ENCODE results near the gene C15orf39.

The C15orf39 gene

DNA sequence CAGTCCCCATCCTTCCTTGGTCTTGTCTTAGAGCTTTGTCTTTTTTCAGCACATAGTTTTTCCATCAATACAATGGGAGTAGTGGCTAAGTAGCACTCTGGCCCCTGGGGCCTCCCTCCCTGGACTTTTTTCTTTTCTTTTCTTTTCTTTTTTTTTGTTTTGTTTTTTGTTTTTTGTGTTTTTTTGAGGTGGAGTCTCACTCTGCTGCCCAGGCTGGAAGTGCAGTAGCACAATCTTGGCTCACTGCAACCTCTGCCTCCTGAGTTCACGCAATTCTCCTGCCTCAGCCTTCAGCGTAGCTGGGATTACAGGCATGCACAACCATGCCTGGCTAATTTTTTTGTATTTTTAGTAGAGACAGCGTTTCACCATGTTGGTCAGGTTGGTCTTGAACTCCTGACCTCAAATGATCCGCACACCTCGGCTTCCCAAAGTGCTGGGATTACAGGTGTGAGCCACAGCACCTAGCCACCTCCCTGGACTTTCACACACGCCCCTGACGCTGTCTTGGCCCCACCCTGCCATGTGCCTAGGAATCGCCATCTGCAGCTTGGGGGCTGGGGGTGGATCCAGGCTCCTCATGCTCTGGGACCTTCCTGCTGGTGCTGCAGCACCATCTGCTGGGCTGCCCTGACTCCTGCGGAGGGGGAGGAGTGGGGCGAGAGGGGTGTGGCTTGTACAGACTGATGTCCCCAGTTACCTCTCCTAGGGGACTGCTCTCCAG lies 2.8 kb downstream of the C15orf39 start:
- TF ChIP-seq, protein P1, sequence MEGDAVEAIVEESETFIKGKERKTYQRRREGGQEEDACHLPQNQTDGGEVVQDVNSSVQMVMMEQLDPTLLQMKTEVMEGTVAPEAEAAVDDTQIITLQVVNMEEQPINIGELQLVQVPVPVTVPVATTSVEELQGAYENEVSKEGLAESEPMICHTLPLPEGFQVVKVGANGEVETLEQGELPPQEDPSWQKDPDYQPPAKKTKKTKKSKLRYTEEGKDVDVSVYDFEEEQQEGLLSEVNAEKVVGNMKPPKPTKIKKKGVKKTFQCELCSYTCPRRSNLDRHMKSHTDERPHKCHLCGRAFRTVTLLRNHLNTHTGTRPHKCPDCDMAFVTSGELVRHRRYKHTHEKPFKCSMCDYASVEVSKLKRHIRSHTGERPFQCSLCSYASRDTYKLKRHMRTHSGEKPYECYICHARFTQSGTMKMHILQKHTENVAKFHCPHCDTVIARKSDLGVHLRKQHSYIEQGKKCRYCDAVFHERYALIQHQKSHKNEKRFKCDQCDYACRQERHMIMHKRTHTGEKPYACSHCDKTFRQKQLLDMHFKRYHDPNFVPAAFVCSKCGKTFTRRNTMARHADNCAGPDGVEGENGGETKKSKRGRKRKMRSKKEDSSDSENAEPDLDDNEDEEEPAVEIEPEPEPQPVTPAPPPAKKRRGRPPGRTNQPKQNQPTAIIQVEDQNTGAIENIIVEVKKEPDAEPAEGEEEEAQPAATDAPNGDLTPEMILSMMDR (IDR thresholded peaks at IDR 0.05; ENCODE audit: low read length), result peak; percentile 86
- no peak for TF ChIP-seq EZH2 (IDR thresholded peaks at IDR 0.05; ENCODE audit: borderline replicate concordance, low read length)
- peaks cover 35% of the 10 kb centered on the region for H3K4me1 ChIP-seq (ENCODE audit: insufficient read depth, low read length, severe bottlenecking)
- peak overlapping the region; percentile 78 for H3K4me3 ChIP-seq (ENCODE audit: low read depth, low read length, poor library complexity, severe bottlenecking)

DNA sequence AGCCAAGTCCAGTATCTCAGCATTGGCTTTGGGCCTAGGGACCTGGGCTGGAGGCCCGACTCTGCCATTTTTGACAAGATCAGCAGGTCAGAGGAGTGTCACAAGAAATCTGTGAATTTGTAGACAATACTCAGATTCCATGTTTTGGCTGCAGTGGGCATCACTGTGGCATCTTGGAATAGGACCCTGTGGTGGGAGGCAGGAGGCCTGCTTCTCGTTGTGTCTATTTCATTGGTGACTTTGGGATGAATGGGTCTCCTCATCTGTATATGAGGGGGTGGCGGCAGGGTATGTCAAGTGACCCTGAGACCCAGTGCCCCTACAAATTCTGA lies 3.3 kb downstream of the C15orf39 start:
- Histone ChIP-seq H3K4me3 (ENCODE audit: low read depth, low read length, poor library complexity, severe bottlenecking) (no peak overlapping the region), H3K9me3 (ENCODE audit: low read length) (no peaks in the 10 kb centered on the region), H3K4me2 (ENCODE audit: low read length) (no peak overlapping the region), H3K9me2 (ENCODE audit: low read depth, low read length) (no peaks in the 10 kb centered on the region), H4K20me1 (ENCODE audit: insufficient read depth, low read length) (no peaks in the 10 kb centered on the region), H3K4me1 (ENCODE audit: insufficient read depth, low read length, severe bottlenecking) (peaks cover 30% of the 10 kb centered on the region), H3K9ac (ENCODE audit: low read length) (no peak overlapping the region), H3F3A (ENCODE audit: insufficient read depth, low read length) (no peaks in the 10 kb centered on the region), H3K27me3 (ENCODE audit: insufficient read depth, low read length) (no peaks in the 10 kb centered on the region), H2AFZ (ENCODE audit: low read length) (no peak overlapping the region), H3K79me2 (ENCODE audit: insufficient read depth, low read length) (peaks cover 28% of the 10 kb centered on the region), H3K36me3 (ENCODE audit: insufficient read depth, low read length) (peaks cover 57% of the 10 kb centered on the region), H3K27ac (ENCODE audit: low read depth, low read length, poor library complexity, severe bottlenecking) (no peak overlapping the region)
- TF ChIP-seq EZH2 (IDR thresholded peaks at IDR 0.05; ENCODE audit: borderline replicate concordance, low read length), result no peak
- TF ChIP-seq, protein P1 (IDR thresholded peaks at IDR 0.05; ENCODE audit: low read length), result no peak

More for the DNA sequence above, 2.8 kb downstream of the C15orf39 start:
- no peak overlapping the region for H2AFZ ChIP-seq (ENCODE audit: low read length)
- peaks cover 52% of the 10 kb centered on the region for H3K36me3 ChIP-seq (ENCODE audit: insufficient read depth, low read length)
- no peaks in the 10 kb centered on the region for H4K20me1 ChIP-seq (ENCODE audit: insufficient read depth, low read length)
- H3K27me3 ChIP-seq (ENCODE audit: insufficient read depth, low read length), result no peaks in the 10 kb centered on the region
- no peaks in the 10 kb centered on the region for H3F3A ChIP-seq (ENCODE audit: insufficient read depth, low read length)
- peak overlapping the region; percentile 60 for H3K27ac ChIP-seq (ENCODE audit: low read depth, low read length, poor library complexity, severe bottlenecking)
- H3K9me3 ChIP-seq (ENCODE audit: low read length), result no peaks in the 10 kb centered on the region
- peak overlapping the region; percentile 81; the same call in 1 of the 2 replicates for H3K9ac ChIP-seq (ENCODE audit: low read length)
- H3K79me2 ChIP-seq (ENCODE audit: insufficient read depth, low read length), result peaks cover 28% of the 10 kb centered on the region
- H3K4me2 ChIP-seq (ENCODE audit: low read length), result peak overlapping the region; percentile 99
- no peaks in the 10 kb centered on the region for H3K9me2 ChIP-seq (ENCODE audit: low read depth, low read length)

DNA sequence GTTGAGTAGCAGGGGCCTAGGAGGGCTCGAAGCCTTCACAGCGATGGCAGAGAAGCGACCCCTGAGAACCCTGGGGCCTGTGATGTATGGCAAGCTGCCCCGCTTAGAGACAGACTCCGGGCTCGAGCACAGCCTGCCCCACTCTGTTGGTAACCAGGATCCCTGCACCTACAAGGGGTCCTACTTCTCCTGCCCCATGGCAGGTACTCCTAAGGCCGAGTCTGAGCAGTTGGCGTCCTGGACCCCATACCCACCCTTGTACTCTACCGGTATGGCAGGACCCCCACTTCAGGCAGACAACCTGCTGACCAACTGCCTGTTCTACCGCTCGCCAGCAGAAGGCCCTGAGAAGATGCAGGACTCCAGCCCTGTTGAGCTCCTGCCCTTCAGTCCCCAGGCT lies 4.3 kb downstream of the C15orf39 start:
- Histone ChIP-seq H4K20me1 (ENCODE audit: insufficient read depth, low read length) (no peaks in the 10 kb centered on the region), H3K4me1 (ENCODE audit: insufficient read depth, low read length, severe bottlenecking) (peaks cover 20% of the 10 kb centered on the region), H3K9me3 (ENCODE audit: low read length) (no peaks in the 10 kb centered on the region), H3K9ac (ENCODE audit: low read length) (no peak overlapping the region), H3K79me2 (ENCODE audit: insufficient read depth, low read length) (peaks cover 28% of the 10 kb centered on the region), H3K36me3 (ENCODE audit: insufficient read depth, low read length) (peaks cover 67% of the 10 kb centered on the region), H3K27ac (ENCODE audit: low read depth, low read length, poor library complexity, severe bottlenecking) (no peak overlapping the region), H3F3A (ENCODE audit: insufficient read depth, low read length) (no peaks in the 10 kb centered on the region), H2AFZ (ENCODE audit: low read length) (no peak overlapping the region), H3K4me3 (ENCODE audit: low read depth, low read length, poor library complexity, severe bottlenecking) (no peak overlapping the region), H3K27me3 (ENCODE audit: insufficient read depth, low read length) (no peaks in the 10 kb centered on the region), H3K9me2 (ENCODE audit: low read depth, low read length) (no peaks in the 10 kb centered on the region), H3K4me2 (ENCODE audit: low read length) (no peak overlapping the region)
- TF ChIP-seq EZH2 (IDR thresholded peaks at IDR 0.05; ENCODE audit: borderline replicate concordance, low read length), result no peak
- TF ChIP-seq, protein P1 (IDR thresholded peaks at IDR 0.05; ENCODE audit: low read length), result no peak

Data from OCI-LY1 (cell line).